OCI-LY1 (cell line): ENCODE results near the gene FMC1.

Experiments used
- EZH2 ChIP-seq: fragments of 200-600 bp; sonication (generic), shearing (Covaris generic); IDR thresholded peaks from 2 replicates; pipeline ENCODE4 v1.8.0; 2017; ENCODE audit warnings: borderline replicate concordance, mixed run types, mild to moderate bottlenecking, antibody characterized with exemption, low read length, moderate library complexity, mixed read lengths
- TF ChIP-seq, protein P1 (sequence below): fragments of 200-600 bp; sonication (generic), shearing (Covaris generic); IDR thresholded peaks from 2 replicates; pipeline ENCODE4 v1.5.1; 2017; ENCODE audit warnings: mild to moderate bottlenecking, antibody characterized with exemption, low read length, moderate library complexity, mixed read lengths

DNA sequence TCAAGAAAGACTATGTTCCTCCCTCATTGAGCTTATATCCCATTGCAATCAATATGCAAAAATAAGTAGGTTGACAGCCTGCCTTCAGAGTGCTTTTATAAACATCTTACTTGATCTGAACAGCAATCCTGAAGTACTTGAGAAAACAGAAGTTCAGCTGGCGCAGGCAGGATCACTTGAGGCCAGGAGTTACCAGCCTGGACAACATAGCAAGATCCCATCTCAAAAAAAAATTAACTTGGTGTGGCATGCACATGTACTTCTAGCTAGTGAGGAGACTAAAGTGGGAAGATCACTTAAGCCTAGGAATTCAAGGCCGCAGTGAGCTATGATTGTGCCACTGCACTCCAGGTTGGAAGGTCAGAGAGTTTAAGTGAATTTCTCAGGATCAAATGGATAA, 48.6 kb downstream of the FMC1 start:
- TF ChIP-seq, protein P1, sequence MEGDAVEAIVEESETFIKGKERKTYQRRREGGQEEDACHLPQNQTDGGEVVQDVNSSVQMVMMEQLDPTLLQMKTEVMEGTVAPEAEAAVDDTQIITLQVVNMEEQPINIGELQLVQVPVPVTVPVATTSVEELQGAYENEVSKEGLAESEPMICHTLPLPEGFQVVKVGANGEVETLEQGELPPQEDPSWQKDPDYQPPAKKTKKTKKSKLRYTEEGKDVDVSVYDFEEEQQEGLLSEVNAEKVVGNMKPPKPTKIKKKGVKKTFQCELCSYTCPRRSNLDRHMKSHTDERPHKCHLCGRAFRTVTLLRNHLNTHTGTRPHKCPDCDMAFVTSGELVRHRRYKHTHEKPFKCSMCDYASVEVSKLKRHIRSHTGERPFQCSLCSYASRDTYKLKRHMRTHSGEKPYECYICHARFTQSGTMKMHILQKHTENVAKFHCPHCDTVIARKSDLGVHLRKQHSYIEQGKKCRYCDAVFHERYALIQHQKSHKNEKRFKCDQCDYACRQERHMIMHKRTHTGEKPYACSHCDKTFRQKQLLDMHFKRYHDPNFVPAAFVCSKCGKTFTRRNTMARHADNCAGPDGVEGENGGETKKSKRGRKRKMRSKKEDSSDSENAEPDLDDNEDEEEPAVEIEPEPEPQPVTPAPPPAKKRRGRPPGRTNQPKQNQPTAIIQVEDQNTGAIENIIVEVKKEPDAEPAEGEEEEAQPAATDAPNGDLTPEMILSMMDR = no peak
- TF ChIP-seq EZH2 = no peak
